Sigmoid colon (tissue), 4 donors: ENCODE measurements around the gene MAP3K14.

Experiments
- CTCF ChIP-seq, 4 experiments: fragments of 450-650 bp in 3 of 4; fragments of 200-600 bp in 1 of 4; IDR thresholded peaks; one replicate each; pipeline ENCODE4 v1.5.1; 2016 to 2019; ENCODE audit warnings: antibody characterized with exemption in 4 of 4, mild to moderate bottlenecking in 3 of 4, moderate library complexity in 2 of 4
- EP300 ChIP-seq, 4 donors: sonication (generic); formaldehyde crosslinking; IDR thresholded peaks; one replicate each; pipeline ENCODE4 v1.6.1; 2017; ENCODE audit warnings: antibody characterized with exemption in 4 of 4
- POLR2A ChIP-seq, 2 donors: fragments of 450-650 bp; IDR thresholded peaks; one replicate each; pipeline ENCODE4 v1.6.1; 2016; ENCODE audit warnings: antibody characterized with exemption in 2 of 2, mild to moderate bottlenecking in 2 of 2, moderate library complexity in 2 of 2

- TF ChIP-seq POLR2A (IDR thresholded peaks at IDR 0.05) = no peak
- TF ChIP-seq CTCF (IDR thresholded peaks at IDR 0.05) = no peak
- TF ChIP-seq EP300 (IDR thresholded peaks at IDR 0.05) = no peak
These were observed 17.4 kb upstream of the MAP3K14 start for GRCh38 chr17:45334231-45334630.
